GM12864 (cell line): ENCODE data around the gene ZDHHC1.

Source experiments
- DNase-seq: peaks from one replicate; pipeline ENCODE4 v3.0.0-alpha.2; 2011; ENCODE audit warnings: low read depth
- H3K4me3 ChIP-seq: 2 replicates; pipeline ENCODE4 v1.5.1; 2011; ENCODE audit warnings: mild to moderate bottlenecking, low read depth, low read length, control low read depth
- CTCF ChIP-seq: IDR thresholded peaks from 2 replicates; pipeline ENCODE4 v1.5.1; 2011; ENCODE audit warnings: low read depth, mild to moderate bottlenecking, moderate library complexity, low read length, control low read depth, inconsistent platforms; ENCODE audit errors: missing control alignments

Gene ZDHHC1

GRCh38 chr16:67438098-67438791 is 22.0 kb upstream of the ZDHHC1 start:
- no peak for TF ChIP-seq CTCF
- no peak for DNase-seq

GRCh38 chr16:67437513-67437912 is 21.2 kb upstream of the ZDHHC1 start:
- no peak overlapping the region for H3K4me3 ChIP-seq
- TF ChIP-seq CTCF: no peak
- no peak for DNase-seq

More at GRCh38 chr16:67438098-67438791, 22.0 kb upstream of the ZDHHC1 start:
- H3K4me3 ChIP-seq: no peak overlapping the region

DNA sequence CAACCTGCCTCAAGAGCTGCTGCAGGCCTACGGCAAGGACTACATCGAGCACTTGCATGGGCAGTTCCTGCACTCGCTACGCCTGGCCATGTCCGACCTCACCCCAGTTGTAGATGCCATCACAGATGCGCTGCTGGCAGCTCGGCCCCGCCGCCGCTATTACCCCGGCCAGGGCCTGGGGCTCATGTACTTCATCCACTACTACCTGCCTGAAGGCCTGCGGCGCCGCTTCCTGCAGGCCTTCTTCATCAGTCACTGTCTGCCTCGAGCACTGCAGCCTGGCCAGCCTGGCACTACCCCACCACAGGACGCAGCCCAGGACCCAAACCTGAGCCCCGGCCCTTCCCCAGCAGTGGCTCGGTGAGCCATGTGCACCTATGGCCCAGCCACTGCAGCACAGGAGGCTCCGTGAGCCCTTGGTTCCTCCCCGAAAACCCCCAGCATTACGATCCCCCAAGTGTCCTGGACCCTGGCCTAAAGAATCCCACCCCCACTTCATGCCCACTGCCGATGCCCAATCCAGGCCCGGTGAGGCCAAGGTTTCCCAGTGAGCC is 20.4 kb upstream of the ZDHHC1 start:
- no peak for TF ChIP-seq CTCF
- no peak overlapping the region for H3K4me3 ChIP-seq
- DNase-seq: no peak

GRCh38 chr16:67435758-67436164 is 19.5 kb upstream of the ZDHHC1 start:
- no peak for DNase-seq
- no peak overlapping the region for H3K4me3 ChIP-seq
- no peak for TF ChIP-seq CTCF

- no peak for TF ChIP-seq CTCF
- no peak for DNase-seq
- no peak overlapping the region for H3K4me3 ChIP-seq
Measured at GRCh38 chr16:67433131-67433719, 16.9 kb upstream of the ZDHHC1 start.

DNA sequence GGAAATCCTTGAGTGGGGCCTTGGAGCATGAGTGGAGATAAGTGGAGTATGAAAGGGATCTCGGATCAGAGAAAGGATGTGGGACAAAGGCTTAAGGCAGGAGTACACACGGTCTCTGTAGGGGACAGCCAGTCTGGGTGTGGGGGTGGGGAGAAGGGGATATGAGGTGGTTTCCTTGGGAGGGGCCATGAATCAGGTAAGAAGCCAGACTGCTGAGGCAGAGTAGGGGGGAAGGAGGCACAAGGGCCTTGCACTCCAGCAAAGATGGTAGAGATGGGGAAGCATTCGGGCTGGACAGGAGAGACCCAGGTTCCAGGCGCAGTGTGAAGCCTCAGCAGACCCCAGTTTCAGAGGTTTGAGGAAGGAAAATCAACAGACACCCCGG is 16.2 kb upstream of the ZDHHC1 start:
- no peak for DNase-seq
- no peak for TF ChIP-seq CTCF
- no peak overlapping the region for H3K4me3 ChIP-seq
